ENCODE measurements around the gene ZNF23.

DNA sequence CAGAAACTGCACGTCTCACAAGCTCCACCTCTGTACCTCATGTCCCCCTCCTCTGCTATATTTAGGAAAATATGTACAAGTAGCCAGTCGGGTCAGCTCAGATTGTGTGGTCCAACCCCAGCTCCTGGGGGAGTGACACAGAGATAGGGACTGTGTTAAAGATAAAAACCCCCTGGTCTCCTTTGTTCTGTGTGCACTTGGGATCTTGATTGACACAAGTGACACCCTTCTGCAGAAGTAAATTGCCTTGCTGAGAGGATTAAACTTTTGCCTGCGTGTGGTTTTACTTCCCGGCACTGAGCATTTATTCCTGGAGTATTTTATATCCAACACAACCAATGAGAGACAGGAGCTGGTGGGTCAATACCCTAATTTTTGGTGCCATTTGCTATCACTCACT, 57.7 kb downstream of the ZNF23 start:
- TF ChIP-seq, protein P1, sequence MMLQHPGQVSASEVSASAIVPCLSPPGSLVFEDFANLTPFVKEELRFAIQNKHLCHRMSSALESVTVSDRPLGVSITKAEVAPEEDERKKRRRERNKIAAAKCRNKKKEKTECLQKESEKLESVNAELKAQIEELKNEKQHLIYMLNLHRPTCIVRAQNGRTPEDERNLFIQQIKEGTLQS (IDR thresholded peaks at IDR 0.05): no peak
- TF ChIP-seq, protein P2, sequence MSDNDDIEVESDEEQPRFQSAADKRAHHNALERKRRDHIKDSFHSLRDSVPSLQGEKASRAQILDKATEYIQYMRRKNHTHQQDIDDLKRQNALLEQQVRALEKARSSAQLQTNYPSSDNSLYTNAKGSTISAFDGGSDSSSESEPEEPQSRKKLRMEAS (IDR thresholded peaks at IDR 0.05): no peak
- TF ChIP-seq SP1 (IDR thresholded peaks at IDR 0.05): no peak
- TF ChIP-seq, protein P3, sequence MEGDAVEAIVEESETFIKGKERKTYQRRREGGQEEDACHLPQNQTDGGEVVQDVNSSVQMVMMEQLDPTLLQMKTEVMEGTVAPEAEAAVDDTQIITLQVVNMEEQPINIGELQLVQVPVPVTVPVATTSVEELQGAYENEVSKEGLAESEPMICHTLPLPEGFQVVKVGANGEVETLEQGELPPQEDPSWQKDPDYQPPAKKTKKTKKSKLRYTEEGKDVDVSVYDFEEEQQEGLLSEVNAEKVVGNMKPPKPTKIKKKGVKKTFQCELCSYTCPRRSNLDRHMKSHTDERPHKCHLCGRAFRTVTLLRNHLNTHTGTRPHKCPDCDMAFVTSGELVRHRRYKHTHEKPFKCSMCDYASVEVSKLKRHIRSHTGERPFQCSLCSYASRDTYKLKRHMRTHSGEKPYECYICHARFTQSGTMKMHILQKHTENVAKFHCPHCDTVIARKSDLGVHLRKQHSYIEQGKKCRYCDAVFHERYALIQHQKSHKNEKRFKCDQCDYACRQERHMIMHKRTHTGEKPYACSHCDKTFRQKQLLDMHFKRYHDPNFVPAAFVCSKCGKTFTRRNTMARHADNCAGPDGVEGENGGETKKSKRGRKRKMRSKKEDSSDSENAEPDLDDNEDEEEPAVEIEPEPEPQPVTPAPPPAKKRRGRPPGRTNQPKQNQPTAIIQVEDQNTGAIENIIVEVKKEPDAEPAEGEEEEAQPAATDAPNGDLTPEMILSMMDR (IDR thresholded peaks at IDR 0.05; ENCODE audit: low read depth, low read length, missing input control): no peak
- no peak for TF ChIP-seq RXRA (IDR thresholded peaks at IDR 0.05)
- no peak for TF ChIP-seq GABPA (IDR thresholded peaks at IDR 0.05 in 1 of 2, conservative IDR thresholded peaks at IDR 0.05 in 1 of 2)
